SK-N-SH treated with all-trans-retinoic acid at 6 μM for 48 hours (cell line): ENCODE data around the gene ANK3.
A peak's percentile ranks its signal among the peaks of the same experiment; 100 is the strongest.

Source experiments
- ATAC-seq: fragments of 200-7000 bp; cut with Tn5 transposase; 3 replicates; pipeline ENCODE4 v1.9.1; 2020; ENCODE audit warnings: mild to moderate bottlenecking, moderate library complexity
- ARNTL ChIP-seq: fragments of 450-650 bp; formaldehyde crosslinking; IDR thresholded peaks from 2 replicates; pipeline ENCODE4 v1.5.0; 2020; ENCODE audit warnings: low read depth, mild to moderate bottlenecking, moderate library complexity, borderline replicate concordance
- BACH2 ChIP-seq: fragments of 250-450 bp; sonication (Bioruptor Pico); IDR thresholded peaks from 2 replicates; pipeline ENCODE4 v1.9.0; 2021; ENCODE audit warnings: mild to moderate bottlenecking, borderline replicate concordance
- CREB5 ChIP-seq: fragments of 250-450 bp; sonication (Bioruptor Pico); IDR thresholded peaks from 2 replicates; pipeline ENCODE4 v1.5.1; 2020; ENCODE audit warnings: low read depth, mild to moderate bottlenecking, moderate library complexity
- ESRRG ChIP-seq: fragments of 250-450 bp; sonication (Bioruptor Pico); IDR thresholded peaks from 2 replicates; pipeline ENCODE4 v1.6.1; 2021; ENCODE audit warnings: mild to moderate bottlenecking
- GLIS3 ChIP-seq: fragments of 250-450 bp; sonication (Bioruptor Pico); IDR thresholded peaks from 2 replicates; pipeline ENCODE4 v1.5.0; 2020; ENCODE audit warnings: mild to moderate bottlenecking, moderate library complexity
- ISL1 ChIP-seq: fragments of 250-450 bp; sonication (Bioruptor Pico); IDR thresholded peaks from 2 replicates; pipeline ENCODE4 v2.1.2; 2022; ENCODE audit warnings: mild to moderate bottlenecking, moderate library complexity
- OSR1 ChIP-seq: fragments of 250-450 bp; sonication (Bioruptor Pico); IDR thresholded peaks from 2 replicates; pipeline ENCODE4 v1.8.0; 2022; ENCODE audit warnings: moderate library complexity, mild to moderate bottlenecking, inconsistent platforms
- PATZ1 ChIP-seq: fragments of 250-450 bp; sonication (Bioruptor Pico); IDR thresholded peaks from 2 replicates; pipeline ENCODE4 v1.8.0; 2020; ENCODE audit warnings: mild to moderate bottlenecking, moderate library complexity, borderline replicate concordance
- PPARA ChIP-seq: fragments of 250-450 bp; sonication (Bioruptor Pico); IDR thresholded peaks from 2 replicates; pipeline ENCODE4 v1.5.0; 2020; ENCODE audit warnings: mild to moderate bottlenecking, borderline replicate concordance
- RARB ChIP-seq: fragments of 250-450 bp; sonication (Bioruptor Pico); IDR thresholded peaks from 2 replicates; pipeline ENCODE4 v1.8.0; 2021; ENCODE audit warnings: mild to moderate bottlenecking, moderate library complexity
- TCF4 ChIP-seq: fragments of 250-450 bp; sonication (Bioruptor Pico); IDR thresholded peaks from 2 replicates; pipeline ENCODE4 v1.8.0; 2021; ENCODE audit warnings: mild to moderate bottlenecking, moderate library complexity, borderline replicate concordance
- TOX ChIP-seq: fragments of 250-450 bp; sonication (Bioruptor Pico); IDR thresholded peaks from 2 replicates; pipeline ENCODE4 v1.8.0; 2021; ENCODE audit warnings: mild to moderate bottlenecking, moderate library complexity, borderline replicate concordance
- TSHZ2 ChIP-seq: fragments of 250-450 bp; sonication (Bioruptor Pico); IDR thresholded peaks from 2 replicates; pipeline ENCODE4 v1.5.0; 2020; ENCODE audit warnings: mild to moderate bottlenecking, moderate library complexity
- ZFP3 ChIP-seq: fragments of 250-450 bp; sonication (Bioruptor Pico); IDR thresholded peaks from 2 replicates; pipeline ENCODE4 v1.5.0; 2020; ENCODE audit warnings: mild to moderate bottlenecking, moderate library complexity
- ZFP30 ChIP-seq: fragments of 450-650 bp; formaldehyde crosslinking; IDR thresholded peaks from 2 replicates; pipeline ENCODE4 v1.5.0; 2022; ENCODE audit warnings: mild to moderate bottlenecking, moderate library complexity
- ZNF565 ChIP-seq: fragments of 450-650 bp; formaldehyde crosslinking; conservative IDR thresholded peaks from 2 replicates; pipeline ENCODE4 v1.5.0; 2020; ENCODE audit warnings: low read depth, mild to moderate bottlenecking, moderate library complexity
- ZNF70 ChIP-seq: fragments of 450-650 bp; formaldehyde crosslinking; IDR thresholded peaks from 2 replicates; pipeline ENCODE4 v1.5.0; 2020; ENCODE audit warnings: mild to moderate bottlenecking, moderate library complexity
- ZNF8 ChIP-seq: fragments of 450-650 bp; formaldehyde crosslinking; IDR thresholded peaks from 2 replicates; pipeline ENCODE4 v1.5.0; 2020; ENCODE audit warnings: mild to moderate bottlenecking, moderate library complexity
- TF ChIP-seq, protein P1 (sequence below): fragments of 250-450 bp; sonication (Bioruptor Pico); IDR thresholded peaks from 2 replicates; pipeline ENCODE4 v1.8.0; 2021; ENCODE audit warnings: low read depth, mild to moderate bottlenecking, moderate library complexity, borderline replicate concordance
- TF ChIP-seq, protein P2 (sequence below): fragments of 250-450 bp; sonication (Bioruptor Pico); IDR thresholded peaks from 2 replicates; pipeline ENCODE4 v1.5.1; 2021; ENCODE audit warnings: mild to moderate bottlenecking, moderate library complexity

Gene ANK3

DNA sequence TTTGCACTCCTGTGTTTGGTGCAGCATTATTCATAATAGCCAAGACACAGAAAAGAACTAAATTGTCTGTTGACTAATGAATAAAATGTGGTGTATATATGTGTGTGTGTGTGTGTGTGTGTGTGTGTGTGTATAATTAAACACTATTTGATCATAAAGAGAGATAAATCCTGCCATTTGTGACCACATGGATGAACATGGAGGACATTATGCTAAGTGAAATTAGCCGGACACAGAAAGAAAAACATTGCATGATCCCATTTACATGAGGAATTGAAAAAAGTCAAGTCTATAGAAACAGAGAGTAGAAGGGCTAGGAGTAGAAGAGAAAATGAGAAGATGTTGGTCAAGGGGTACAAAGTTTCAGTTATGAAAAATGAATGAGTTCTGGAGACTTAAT, 85.9 kb downstream of the ANK3 start:
- TF ChIP-seq TOX (CRISPR knock-in tag), result no peak
- TF ChIP-seq, protein P1, sequence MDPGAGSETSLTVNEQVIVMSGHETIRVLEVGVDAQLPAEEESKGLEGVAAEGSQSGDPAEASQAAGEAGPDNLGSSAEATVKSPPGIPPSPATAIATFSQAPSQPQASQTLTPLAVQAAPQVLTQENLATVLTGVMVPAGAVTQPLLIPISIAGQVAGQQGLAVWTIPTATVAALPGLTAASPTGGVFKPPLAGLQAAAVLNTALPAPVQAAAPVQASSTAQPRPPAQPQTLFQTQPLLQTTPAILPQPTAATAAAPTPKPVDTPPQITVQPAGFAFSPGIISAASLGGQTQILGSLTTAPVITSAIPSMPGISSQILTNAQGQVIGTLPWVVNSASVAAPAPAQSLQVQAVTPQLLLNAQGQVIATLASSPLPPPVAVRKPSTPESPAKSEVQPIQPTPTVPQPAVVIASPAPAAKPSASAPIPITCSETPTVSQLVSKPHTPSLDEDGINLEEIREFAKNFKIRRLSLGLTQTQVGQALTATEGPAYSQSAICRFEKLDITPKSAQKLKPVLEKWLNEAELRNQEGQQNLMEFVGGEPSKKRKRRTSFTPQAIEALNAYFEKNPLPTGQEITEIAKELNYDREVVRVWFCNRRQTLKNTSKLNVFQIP (CRISPR knock-in tag), result no peak
- TF ChIP-seq PPARA (CRISPR knock-in tag), result no peak
- TF ChIP-seq ZNF565 (CRISPR knock-in tag), result no peak
- no peak for TF ChIP-seq OSR1
- TF ChIP-seq ZNF8 (CRISPR knock-in tag), result no peak
- TF ChIP-seq ZFP30 (CRISPR knock-in tag), result no peak
- no peak for TF ChIP-seq ARNTL (CRISPR knock-in tag)
- no peak for TF ChIP-seq ESRRG (CRISPR knock-in tag)
- no peak for TF ChIP-seq ZFP3
- no peak for TF ChIP-seq ISL1
- TF ChIP-seq GLIS3 (CRISPR knock-in tag), result no peak
- no peak for ATAC-seq

- TF ChIP-seq ZFP3 (no peak), ARNTL (CRISPR knock-in tag) (no peak), PATZ1 (CRISPR knock-in tag) (no peak), OSR1 (no peak), TOX (CRISPR knock-in tag) (no peak), ISL1 (no peak), ZNF565 (CRISPR knock-in tag) (no peak), ZFP30 (CRISPR knock-in tag) (no peak), ZNF70 (CRISPR knock-in tag) (no peak), CREB5 (no peak), TSHZ2 (no peak)
- TF ChIP-seq, protein P2, sequence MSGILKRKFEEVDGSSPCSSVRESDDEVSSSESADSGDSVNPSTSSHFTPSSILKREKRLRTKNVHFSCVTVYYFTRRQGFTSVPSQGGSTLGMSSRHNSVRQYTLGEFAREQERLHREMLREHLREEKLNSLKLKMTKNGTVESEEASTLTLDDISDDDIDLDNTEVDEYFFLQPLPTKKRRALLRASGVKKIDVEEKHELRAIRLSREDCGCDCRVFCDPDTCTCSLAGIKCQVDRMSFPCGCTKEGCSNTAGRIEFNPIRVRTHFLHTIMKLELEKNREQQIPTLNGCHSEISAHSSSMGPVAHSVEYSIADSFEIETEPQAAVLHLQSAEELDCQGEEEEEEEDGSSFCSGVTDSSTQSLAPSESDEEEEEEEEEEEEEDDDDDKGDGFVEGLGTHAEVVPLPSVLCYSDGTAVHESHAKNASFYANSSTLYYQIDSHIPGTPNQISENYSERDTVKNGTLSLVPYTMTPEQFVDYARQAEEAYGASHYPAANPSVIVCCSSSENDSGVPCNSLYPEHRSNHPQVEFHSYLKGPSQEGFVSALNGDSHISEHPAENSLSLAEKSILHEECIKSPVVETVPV (CRISPR knock-in tag), result no peak
- TF ChIP-seq, protein P1 (CRISPR knock-in tag), result no peak
- ATAC-seq, result peak; percentile 67
Measured at GRCh38 chr10:60299961-60300883, 89.5 kb downstream of the ANK3 start.

- no peak for ATAC-seq
- TF ChIP-seq BACH2 (CRISPR knock-in tag) (no peak), TSHZ2 (no peak), ZNF70 (CRISPR knock-in tag) (no peak), ZFP30 (CRISPR knock-in tag) (no peak), TCF4 (CRISPR knock-in tag) (no peak), ZNF565 (CRISPR knock-in tag) (no peak), RARB (CRISPR knock-in tag) (no peak), TOX (CRISPR knock-in tag) (no peak), ISL1 (no peak)
- TF ChIP-seq, protein P2 (CRISPR knock-in tag), result no peak
Measured at GRCh38 chr10:60299390-60299778, 90.3 kb downstream of the ANK3 start.
